MM.1S (cell line): ENCODE measurements around the gene TOX2.

Experiments
- CTCF ChIP-seq: fragments of 300-600 bp; sonication (generic); IDR thresholded peaks from 2 replicates; pipeline ENCODE4 v1.5.1; 2016; ENCODE audit warnings: antibody characterized with exemption, low read length, mixed read lengths
- EZH2phosphoT487 ChIP-seq: fragments of 300-600 bp; sonication (generic); IDR thresholded peaks from 2 replicates; pipeline ENCODE4 v1.6.1; 2018; ENCODE audit warnings: antibody characterized with exemption, low read length

- TF ChIP-seq CTCF (no peak), EZH2phosphoT487 (no peak)
Observed at GRCh38 chr20:43991982-43992381, 77.3 kb downstream of the TOX2 start.
